GM19455 (cell line): Measurements from ENCODE around the gene NAV1.
"Not testable (repeated sequence)": the region's sequence is repeated elsewhere in the genome, so short reads cannot be mapped to it uniquely, and the experiment has no call there.

Experiments
- ATAC-seq: cut with Tn5 transposase; IDR thresholded peaks from one replicate; pipeline ENCODE4 v1.9.1; 2021; ENCODE audit not compliant: unreplicated experiment

NAV1 gene

GRCh38 chr1:201538612-201539551 lies at the start of gene NAV1:
NAV1 (plus strand) TSS chr1:201539127; CDS start chr1:201622885, 83,758 bp downstream.
- no peak for ATAC-seq

GRCh38 chr1:201489643-201490261 lies 49.2 kb upstream of the NAV1 start:
- ATAC-seq: no peak

GRCh38 chr1:201490708-201491131 lies 48.2 kb upstream of the NAV1 start:
- ATAC-seq: no peak

GRCh38 chr1:201491896-201492511 lies 46.9 kb upstream of the NAV1 start:
- no peak for ATAC-seq

GRCh38 chr1:201493026-201493656 lies 45.8 kb upstream of the NAV1 start:
- not testable (repeated sequence) for ATAC-seq

- no peak for ATAC-seq
Measured at GRCh38 chr1:201493757-201494617, 44.9 kb upstream of the NAV1 start.

GRCh38 chr1:201495551-201496295 lies 43.2 kb upstream of the NAV1 start:
- ATAC-seq: no peak

GRCh38 chr1:201496296-201496690 lies 42.6 kb upstream of the NAV1 start:
- ATAC-seq: no peak

GRCh38 chr1:201497935-201498509 lies 40.9 kb upstream of the NAV1 start:
- ATAC-seq: no peak

- no peak for ATAC-seq
Measured at GRCh38 chr1:201498621-201499020, 40.3 kb upstream of the NAV1 start.

GRCh38 chr1:201499191-201499590 lies 39.7 kb upstream of the NAV1 start:
- no peak for ATAC-seq

- no peak for ATAC-seq
Measured at GRCh38 chr1:201499795-201500669, 38.9 kb upstream of the NAV1 start.

- ATAC-seq: no peak
Measured at GRCh38 chr1:201500670-201501120, 38.2 kb upstream of the NAV1 start.

- ATAC-seq: no peak
Measured at GRCh38 chr1:201501144-201501543, 37.8 kb upstream of the NAV1 start.

GRCh38 chr1:201501812-201502510 lies 37.0 kb upstream of the NAV1 start:
- no peak for ATAC-seq

- ATAC-seq: no peak
Measured at GRCh38 chr1:201502511-201502857, 36.4 kb upstream of the NAV1 start.

GRCh38 chr1:201503397-201504176 lies 35.3 kb upstream of the NAV1 start:
- ATAC-seq: no peak
